BE2C (cell line): ENCODE results near the gene RBM4B.

Source experiments
- DNase-seq: peaks from one replicate; pipeline ENCODE4 v3.0.0-alpha.2; 2020
- H3K27me3 ChIP-seq: fragments of 250-450 bp; sonication (Bioruptor Pico); 2 replicates; pipeline ENCODE4 v1.5.1; 2020; ENCODE audit warnings: mild to moderate bottlenecking
- H3K36me3 ChIP-seq: fragments of 250-450 bp; sonication (Bioruptor Pico); 2 replicates; pipeline ENCODE4 v1.5.1; 2020; ENCODE audit warnings: mild to moderate bottlenecking
- H3K4me1 ChIP-seq: fragments of 250-450 bp; sonication (Bioruptor Pico); 2 replicates; pipeline ENCODE4 v1.5.1; 2020
- H3K4me3 ChIP-seq: 2 replicates; pipeline ENCODE4 v1.5.1; 2011; ENCODE audit warnings: low read depth, low read length
- H3K9me3 ChIP-seq: fragments of 250-450 bp; sonication (Bioruptor Pico); 2 replicates; pipeline ENCODE4 v1.5.1; 2020
- CTCF ChIP-seq: IDR thresholded peaks from 2 replicates; pipeline ENCODE4 v1.5.1; 2012; ENCODE audit warnings: mild to moderate bottlenecking, low read depth, low read length

RBM4B gene

DNA sequence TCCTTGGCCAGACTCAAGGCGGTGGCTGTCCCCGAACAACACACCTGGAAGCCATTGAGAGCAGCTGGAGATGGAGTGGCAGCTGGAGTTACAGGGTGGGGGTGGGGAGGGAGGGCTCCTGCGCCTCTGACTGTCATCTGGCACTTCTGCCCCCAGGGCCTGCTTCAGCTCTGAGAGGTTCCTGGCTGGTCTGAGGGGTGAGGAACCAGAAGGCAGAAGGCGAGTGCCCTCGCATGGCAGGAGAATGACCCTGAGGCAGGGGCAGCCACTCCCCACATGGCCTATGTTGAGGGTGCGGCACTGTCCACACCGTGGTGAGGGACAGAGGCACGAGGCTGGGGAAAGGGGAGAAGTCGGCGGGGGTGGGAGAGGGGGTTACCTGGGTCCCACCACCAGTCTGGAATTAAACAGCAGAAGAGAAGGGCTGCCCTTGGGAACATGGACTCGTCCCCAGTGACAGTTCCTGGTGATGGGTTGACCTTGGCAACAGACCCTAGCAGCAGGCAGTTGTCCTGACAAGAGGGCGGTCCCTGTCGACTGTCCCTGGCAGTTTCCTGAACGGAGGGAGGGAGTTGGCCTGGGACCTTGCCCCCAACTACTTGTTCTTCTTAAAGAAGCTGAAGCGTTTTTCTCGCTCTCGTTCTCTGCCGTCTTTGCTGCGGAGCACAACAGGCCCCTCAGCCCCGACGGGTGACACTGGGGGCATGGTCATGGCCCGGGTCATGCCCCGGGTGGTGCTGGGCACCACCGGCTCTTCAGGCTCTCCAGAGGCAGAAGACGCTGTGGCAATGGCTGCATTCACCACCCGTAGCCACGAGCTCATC is 7.8 kb upstream of the RBM4B start:
- peaks cover 34% of the 10 kb centered on the region for H3K36me3 ChIP-seq
- H3K4me3 ChIP-seq: no peak overlapping the region
- peak; percentile 72 for DNase-seq
- peaks cover 11% of the 10 kb centered on the region for H3K4me1 ChIP-seq
- no peaks in the 10 kb centered on the region for H3K27me3 ChIP-seq
- TF ChIP-seq CTCF: no peak
- no peaks in the 10 kb centered on the region for H3K9me3 ChIP-seq

DNA sequence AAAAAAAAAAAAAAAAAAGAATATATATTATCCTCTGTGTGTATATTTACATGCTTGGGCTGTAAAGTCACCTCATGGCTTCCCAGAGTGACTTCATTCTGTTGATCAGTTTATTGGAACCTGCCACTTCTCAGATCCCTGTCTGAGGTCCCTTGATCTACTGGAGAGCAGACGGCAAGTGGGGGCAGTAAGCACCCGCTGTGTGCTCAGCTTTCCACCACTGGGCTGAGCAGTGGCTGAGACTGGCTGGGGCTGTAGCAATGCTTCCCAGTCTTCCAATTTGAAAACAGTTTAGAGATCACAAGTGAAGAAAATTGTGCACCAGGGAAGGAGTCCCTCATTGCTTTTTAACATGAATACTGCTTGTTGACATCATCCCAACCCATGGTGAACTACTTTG is 6.9 kb upstream of the RBM4B start:
- no peaks in the 10 kb centered on the region for H3K9me3 ChIP-seq
- no peaks in the 10 kb centered on the region for H3K27me3 ChIP-seq
- H3K4me3 ChIP-seq: no peak overlapping the region
- TF ChIP-seq CTCF: no peak
- DNase-seq: no peak
- peaks cover 28% of the 10 kb centered on the region for H3K36me3 ChIP-seq
- peaks cover 11% of the 10 kb centered on the region for H3K4me1 ChIP-seq

DNA sequence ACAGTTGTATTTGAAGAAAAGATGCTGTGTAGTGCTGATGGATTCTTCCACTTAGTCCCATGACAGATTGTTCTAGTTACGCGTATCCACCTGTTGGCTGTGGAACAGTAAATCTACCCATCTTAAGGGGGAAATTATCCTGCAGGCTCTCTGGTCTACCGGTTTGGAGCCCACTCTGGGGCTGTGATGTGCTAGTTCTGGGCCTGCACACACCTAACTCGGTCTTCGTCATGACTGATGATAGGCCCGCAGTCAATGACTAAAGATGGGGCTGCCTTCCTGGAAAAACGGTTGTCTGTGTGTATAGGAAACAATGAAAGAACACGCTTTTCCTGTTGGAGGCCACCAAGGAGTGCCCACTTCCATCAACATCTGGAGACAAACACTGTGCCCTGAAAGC is 6.2 kb upstream of the RBM4B start:
- H3K27me3 ChIP-seq: no peaks in the 10 kb centered on the region
- peaks cover 11% of the 10 kb centered on the region for H3K4me1 ChIP-seq
- DNase-seq: no peak
- TF ChIP-seq CTCF: no peak
- no peaks in the 10 kb centered on the region for H3K9me3 ChIP-seq
- H3K4me3 ChIP-seq: no peak overlapping the region
- H3K36me3 ChIP-seq: peaks cover 20% of the 10 kb centered on the region

- TF ChIP-seq CTCF: no peak
Measured at GRCh38 chr11:66680966-66681645, 3.4 kb upstream of the RBM4B start.

DNA sequence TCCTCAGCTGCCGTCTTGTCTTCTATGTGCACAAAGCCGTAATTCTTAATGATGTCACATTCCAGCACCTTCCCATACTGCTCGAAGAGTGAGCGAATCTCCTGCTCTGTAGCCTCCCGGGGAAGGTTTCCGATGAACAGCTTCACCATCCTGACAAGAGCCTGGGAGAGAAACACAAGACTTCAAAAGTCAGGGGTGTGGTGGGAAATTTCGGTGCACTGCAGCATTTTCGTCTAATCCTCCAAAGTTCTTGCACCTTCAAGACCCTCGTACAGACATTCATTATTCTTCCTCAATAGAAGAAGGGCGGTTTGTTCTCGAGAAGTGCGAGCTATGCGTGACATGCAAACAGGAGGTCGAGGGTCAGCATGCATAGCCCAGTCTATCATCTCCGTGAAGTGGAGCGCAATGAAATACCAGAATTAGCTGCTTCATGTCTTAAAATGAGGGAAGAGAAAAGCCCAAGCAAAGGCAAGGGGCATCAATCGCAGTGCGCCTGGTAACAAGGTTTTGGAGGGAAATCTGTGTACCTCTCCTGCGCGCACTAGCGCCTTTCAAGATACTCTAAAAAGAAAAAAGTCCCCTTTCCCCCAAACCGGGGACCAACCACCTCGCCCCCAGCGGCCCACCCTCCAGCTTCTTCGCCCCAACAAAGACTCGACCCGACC is 622 bp downstream of the RBM4B start:
- DNase-seq: no peak

More at GRCh38 chr11:66680966-66681645, 3.4 kb upstream of the RBM4B start:
- H3K27me3 ChIP-seq: no peaks in the 10 kb centered on the region
- no peak overlapping the region for H3K4me3 ChIP-seq
- no peaks in the 10 kb centered on the region for H3K9me3 ChIP-seq
- H3K4me1 ChIP-seq: peaks cover 11% of the 10 kb centered on the region
- H3K36me3 ChIP-seq: peaks cover 11% of the 10 kb centered on the region
- DNase-seq: no peak

More for the DNA sequence above, 622 bp downstream of the RBM4B start:
- peak overlapping the region; percentile 59 for H3K4me3 ChIP-seq
- no peaks in the 10 kb centered on the region for H3K9me3 ChIP-seq
- H3K27me3 ChIP-seq: no peaks in the 10 kb centered on the region
- no peaks in the 10 kb centered on the region for H3K4me1 ChIP-seq
- no peak for TF ChIP-seq CTCF
- H3K36me3 ChIP-seq: peaks cover 18% of the 10 kb centered on the region
